ENCODE data around the gene PPP4R4. TPM values are rescaled to one million over a fixed set of nuclear protein-coding genes. Genes with fewer than 3 reads are reported as not detected.
"Not testable (repeated sequence)": the region's sequence is repeated elsewhere in the genome, so short reads cannot be mapped to it uniquely, and the experiment has no call there.

Gene PPP4R4
- total RNA-seq, 1 donor from 2014 or later = 25.5 TPM

GRCh38 chr14:94267352-94267751 lies 93.2 kb downstream of the PPP4R4 start:
- Histone ChIP-seq H3K9me3 (ENCODE audit: low read depth) (no peaks in the 10 kb centered on the region), H4K20me1 (ENCODE audit: low read depth) (no peaks in the 10 kb centered on the region), H3K4me3 (no peak overlapping the region), H3K4me1 (no peaks in the 10 kb centered on the region), H3K4me2 (no peak overlapping the region), H3K9ac (no peak overlapping the region), H3K27me3 (no peaks in the 10 kb centered on the region), H3K27ac (no peak overlapping the region), H3K36me3 (peaks cover 6% of the 10 kb centered on the region), H3K79me2 (ENCODE audit: low read depth) (no peaks in the 10 kb centered on the region), H2AFZ (replicated peaks) (no peak overlapping the region), H3F3A (ENCODE audit: low read depth) (no peaks in the 10 kb centered on the region)
- peaks cover 1% of the 10 kb centered on the region for H3K9me3 Mint-ChIP-seq
- TF ChIP-seq EZH2phosphoT487 (IDR thresholded peaks at IDR 0.05) = no peak
- no peak for TF ChIP-seq CTCF (IDR thresholded peaks at IDR 0.05)
- no peak for TF ChIP-seq EZH2 (IDR thresholded peaks at IDR 0.05)
- DNase-seq (ENCODE audit: low spot score) = no peak
- H3K36me3 Mint-ChIP-seq = peaks cover 2% of the 10 kb centered on the region
- H3K27me3 Mint-ChIP-seq (ENCODE audit: insufficient read depth, low read depth) = no peaks in the 10 kb centered on the region
- no peak overlapping the region for H3K27ac Mint-ChIP-seq
- H3K4me3 Mint-ChIP-seq = no peak overlapping the region
- H3K4me1 Mint-ChIP-seq = peaks cover 3% of the 10 kb centered on the region

GRCh38 chr14:94268582-94268981 lies 94.5 kb downstream of the PPP4R4 start:
- H3K27ac ChIP-seq; H3K4me2 ChIP-seq; H3K9me3 Mint-ChIP-seq; H3K4me3 Mint-ChIP-seq; H4K20me1 ChIP-seq (ENCODE audit: low read depth); H3K9ac ChIP-seq; H3K36me3 Mint-ChIP-seq; H2AFZ ChIP-seq (replicated peaks); H3K4me3 ChIP-seq; H3K4me1 ChIP-seq; H3K27me3 ChIP-seq; H3K27me3 Mint-ChIP-seq (ENCODE audit: insufficient read depth, low read depth); DNase-seq (ENCODE audit: low spot score); H3K4me1 Mint-ChIP-seq; H3K9me3 ChIP-seq (ENCODE audit: low read depth); H3K79me2 ChIP-seq (ENCODE audit: low read depth); H3K36me3 ChIP-seq; H3F3A ChIP-seq (ENCODE audit: low read depth); H3K27ac Mint-ChIP-seq: not testable (repeated sequence)

GRCh38 chr14:94269156-94269555 lies 95.0 kb downstream of the PPP4R4 start:
- H3F3A ChIP-seq (ENCODE audit: low read depth) = no peaks in the 10 kb centered on the region
- Mint-ChIP-seq H3K27ac (no peak overlapping the region), H3K4me1 (peaks cover 3% of the 10 kb centered on the region), H3K9me3 (no peaks in the 10 kb centered on the region), H3K36me3 (no peaks in the 10 kb centered on the region), H3K27me3 (ENCODE audit: insufficient read depth, low read depth) (no peaks in the 10 kb centered on the region), H3K4me3 (no peak overlapping the region)
- no peak for DNase-seq (ENCODE audit: low spot score)
- H3K4me2 ChIP-seq = no peak overlapping the region
- H2AFZ ChIP-seq (replicated peaks) = no peak overlapping the region
- TF ChIP-seq EZH2 (IDR thresholded peaks at IDR 0.05) (no peak), EZH2phosphoT487 (IDR thresholded peaks at IDR 0.05) (no peak), CTCF (IDR thresholded peaks at IDR 0.05) (no peak)
- H3K4me1 ChIP-seq = no peaks in the 10 kb centered on the region
- H3K36me3 ChIP-seq = peaks cover 6% of the 10 kb centered on the region
- H3K79me2 ChIP-seq (ENCODE audit: low read depth) = no peaks in the 10 kb centered on the region
- H3K9me3 ChIP-seq (ENCODE audit: low read depth) = no peaks in the 10 kb centered on the region
- H4K20me1 ChIP-seq (ENCODE audit: low read depth) = no peaks in the 10 kb centered on the region
- no peak overlapping the region for H3K27ac ChIP-seq
- no peaks in the 10 kb centered on the region for H3K27me3 ChIP-seq
- no peak overlapping the region for H3K9ac ChIP-seq
- no peak overlapping the region for H3K4me3 ChIP-seq

GRCh38 chr14:94276898-94277561 lies 102.9 kb downstream of the PPP4R4 start:
- H3K4me3 Mint-ChIP-seq; H2AFZ ChIP-seq (replicated peaks); H3K4me3 ChIP-seq; H3K79me2 ChIP-seq (ENCODE audit: low read depth); H3K9me3 ChIP-seq (ENCODE audit: low read depth); H3K36me3 Mint-ChIP-seq; H3F3A ChIP-seq (ENCODE audit: low read depth); H3K9ac ChIP-seq; H3K27me3 ChIP-seq; H3K4me2 ChIP-seq; H3K36me3 ChIP-seq; H3K27ac Mint-ChIP-seq; H3K27ac ChIP-seq; H3K4me1 Mint-ChIP-seq; H4K20me1 ChIP-seq (ENCODE audit: low read depth); DNase-seq (ENCODE audit: low spot score); H3K9me3 Mint-ChIP-seq; H3K27me3 Mint-ChIP-seq (ENCODE audit: insufficient read depth, low read depth): not testable (repeated sequence)
- peaks cover 12% of the 10 kb centered on the region for H3K4me1 ChIP-seq
